GM12891 (cell line): Measurements from ENCODE around the gene FAT4.

Experiments
- POLR2A ChIP-seq: IDR thresholded peaks from 2 replicates; pipeline ENCODE4 v1.6.1; 2011; ENCODE audit warnings: low read depth, low read length, control low read depth
- POLR2AphosphoS5 ChIP-seq: IDR thresholded peaks from 2 replicates; pipeline ENCODE4 v1.6.1; 2011; ENCODE audit warnings: low read depth, low read length, control low read depth

GRCh38 chr4:125338814-125339213 lies 24.1 kb downstream of the FAT4 start:
- TF ChIP-seq POLR2AphosphoS5 (no peak), POLR2A (no peak)
